ENCODE results near the gene SEMA3G.

GRCh38 chr3:52440249-52440551 is 4.7 kb downstream of the SEMA3G start:
- TF ChIP-seq CTCF (IDR thresholded peaks at IDR 0.05) (no peak), POLR2A (IDR thresholded peaks at IDR 0.05) (no peak)

All from heart left ventricle (tissue), 13 donors.